GM21786 (cell line): ENCODE data around the gene MYO15B.
"Not testable (repeated sequence)": the region's sequence is repeated elsewhere in the genome, so short reads cannot be mapped to it uniquely, and the experiment has no call there.

Experiments
- ATAC-seq: cut with Tn5 transposase; IDR thresholded peaks from one replicate; pipeline ENCODE4 v1.9.1; 2021; ENCODE audit not compliant: unreplicated experiment

The MYO15B gene

DNA sequence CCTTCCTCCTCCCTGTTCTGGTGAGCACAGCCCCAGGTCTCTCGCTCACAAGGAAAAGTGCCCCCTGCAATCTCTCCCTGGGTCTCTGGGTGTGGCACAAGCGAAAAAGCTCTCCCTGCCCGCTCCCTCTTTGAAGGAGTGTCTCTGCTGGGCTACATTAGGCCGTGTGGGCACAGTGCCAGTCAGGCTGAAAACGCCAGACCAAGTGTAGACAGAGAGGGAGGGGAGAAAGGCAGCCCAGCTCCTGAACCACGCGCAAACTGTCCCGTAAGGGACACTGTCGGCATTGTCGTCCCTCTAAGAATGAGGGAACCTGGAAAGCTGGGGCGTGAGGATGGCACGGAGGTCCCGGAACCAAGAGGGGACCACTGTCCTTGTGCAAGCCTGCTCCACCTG is 49.5 kb downstream of the MYO15B start:
- ATAC-seq: no peak

DNA sequence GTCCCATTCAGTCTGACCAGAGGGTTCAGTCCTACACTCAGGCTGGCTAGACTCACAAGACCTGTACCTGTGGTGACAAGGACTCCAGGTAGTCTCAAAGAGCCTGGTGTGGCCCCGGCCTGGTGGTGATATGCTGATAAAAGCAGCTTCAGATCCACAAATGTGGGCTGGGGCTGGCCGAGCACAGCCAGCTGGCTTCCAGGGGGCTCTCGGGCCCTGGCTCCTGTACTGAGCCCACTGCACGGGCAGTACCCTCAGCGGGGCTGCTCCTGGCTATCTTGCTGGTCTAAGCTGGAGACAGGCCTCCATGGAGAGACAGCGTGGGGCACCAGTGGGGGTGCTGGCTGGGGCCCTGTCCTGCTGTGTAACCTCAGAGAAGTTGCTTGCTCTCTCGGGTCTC is 50.0 kb downstream of the MYO15B start:
- ATAC-seq: no peak

DNA sequence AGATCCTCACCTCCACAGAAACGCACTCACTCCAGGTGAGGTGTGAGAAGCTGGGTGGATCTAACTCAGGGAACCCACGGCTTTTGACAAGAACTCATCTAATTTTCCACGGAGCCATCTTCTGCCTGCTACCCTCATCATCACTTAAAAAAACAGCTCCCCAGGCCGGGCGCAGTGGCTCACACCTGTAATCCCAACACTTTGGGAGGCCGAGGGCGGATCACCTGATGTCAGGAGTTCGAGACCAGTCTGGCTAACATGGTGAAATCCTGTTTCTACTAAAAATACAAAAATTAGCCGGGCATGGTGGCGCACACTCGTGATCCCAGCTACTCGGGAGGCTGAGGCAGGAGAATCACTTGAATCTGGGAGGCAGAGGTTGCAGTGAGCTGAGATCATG is 50.4 kb downstream of the MYO15B start:
- ATAC-seq: not testable (repeated sequence)

DNA sequence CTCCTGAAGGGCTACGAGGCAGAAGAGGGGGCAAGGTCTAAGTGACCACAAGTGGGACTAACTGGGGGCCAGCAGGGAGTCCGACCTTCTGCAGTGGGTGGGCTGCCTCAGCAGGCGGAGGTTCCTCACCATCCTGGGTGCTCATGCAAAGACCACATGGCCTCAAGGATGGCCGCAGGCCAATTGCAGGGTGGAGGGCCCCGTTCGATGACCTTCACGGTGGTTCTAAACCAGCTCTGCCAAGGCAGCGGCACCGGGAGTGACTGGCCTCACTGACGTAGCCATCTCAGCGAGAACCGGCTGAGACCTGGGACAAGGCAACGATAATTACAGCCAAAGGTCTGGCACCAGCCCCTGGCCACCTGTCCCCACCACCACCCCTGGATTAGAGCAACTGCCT is 51.3 kb downstream of the MYO15B start:
- ATAC-seq: no peak

DNA sequence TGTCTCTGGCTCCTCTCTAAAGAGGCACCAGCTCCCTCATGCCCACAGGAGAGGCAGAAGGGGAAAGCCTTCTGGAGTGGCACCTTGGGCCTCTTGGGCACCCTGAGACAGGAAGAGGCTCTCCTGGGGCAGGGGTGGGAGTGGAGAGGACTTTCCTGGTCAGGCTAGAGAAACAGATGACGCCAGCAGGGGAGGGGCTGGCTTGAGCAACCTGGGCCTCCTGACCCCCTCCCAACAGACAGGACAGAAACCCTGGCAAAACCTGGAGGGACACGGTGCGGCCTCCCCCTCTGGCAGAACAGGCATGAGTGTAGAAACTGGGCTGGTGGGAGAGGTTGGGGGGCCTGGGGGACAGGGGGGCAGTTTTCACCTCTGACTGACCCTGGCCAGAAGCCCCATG is 51.7 kb downstream of the MYO15B start:
- ATAC-seq: no peak

DNA sequence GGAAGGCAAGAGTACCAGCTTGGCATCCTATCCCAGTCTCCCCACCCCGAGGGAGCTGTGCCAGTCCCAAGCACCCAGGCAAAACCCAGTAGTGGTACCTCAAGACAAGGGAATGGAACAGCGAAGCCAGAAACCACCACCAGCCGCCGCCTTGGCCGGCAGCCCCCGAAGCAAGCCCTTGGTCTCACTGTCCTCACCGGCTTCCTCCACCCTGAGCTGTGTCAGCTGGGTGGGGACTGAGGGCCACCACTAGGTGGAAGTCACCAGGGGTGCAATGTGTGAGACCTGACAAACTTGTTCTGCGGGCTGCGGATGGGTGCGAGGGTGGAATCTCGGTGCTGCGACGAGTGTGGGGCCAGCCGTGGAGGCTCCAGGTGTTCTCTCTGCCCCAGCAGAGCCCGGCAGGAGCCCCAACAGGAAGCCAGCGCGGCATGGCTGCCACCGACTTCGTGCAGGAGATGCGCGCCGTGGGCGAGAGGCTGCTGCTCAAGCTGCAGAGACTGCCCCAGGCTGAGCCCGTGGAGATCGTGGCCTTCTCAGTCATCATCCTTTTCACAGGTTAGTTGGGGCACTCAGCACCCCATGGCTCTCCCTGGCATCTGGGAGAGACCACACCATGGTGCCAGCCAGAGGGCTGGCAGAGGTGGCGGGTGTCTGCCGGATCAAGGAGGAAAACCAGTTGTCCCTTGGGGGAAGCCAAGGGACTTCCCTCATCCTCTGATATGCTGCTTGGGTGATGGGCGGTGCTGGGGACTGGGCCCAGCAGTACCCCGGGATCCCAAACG is 52.4 kb downstream of the MYO15B start:
- ATAC-seq: no peak

DNA sequence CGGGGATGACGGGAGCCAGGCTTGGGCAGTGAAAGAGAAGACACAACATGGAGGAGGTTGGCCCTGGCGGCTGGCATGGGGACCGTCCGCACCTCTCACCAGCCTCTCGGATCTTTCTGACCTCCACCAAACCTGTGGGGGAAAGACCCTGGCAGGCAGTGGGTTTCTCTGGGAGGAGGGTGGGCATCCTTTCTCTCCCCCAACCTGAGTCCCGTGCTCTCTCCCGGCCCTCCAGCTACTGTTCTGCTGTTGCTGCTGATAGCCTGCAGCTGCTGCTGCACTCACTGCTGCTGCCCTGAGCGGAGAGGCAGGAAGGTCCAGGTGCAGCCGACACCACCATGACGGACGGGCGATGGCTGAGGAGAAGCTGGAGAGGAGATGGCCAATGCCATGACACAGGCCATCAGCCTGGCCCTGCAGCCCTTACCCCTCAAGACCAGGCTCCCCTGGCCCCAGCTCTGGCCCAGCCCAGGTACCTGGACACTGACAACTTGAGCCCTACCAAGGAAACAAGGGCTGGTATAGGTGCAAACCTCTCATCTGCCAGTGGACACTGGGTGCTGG is 53.0 kb downstream of the MYO15B start:
- no peak for ATAC-seq

DNA sequence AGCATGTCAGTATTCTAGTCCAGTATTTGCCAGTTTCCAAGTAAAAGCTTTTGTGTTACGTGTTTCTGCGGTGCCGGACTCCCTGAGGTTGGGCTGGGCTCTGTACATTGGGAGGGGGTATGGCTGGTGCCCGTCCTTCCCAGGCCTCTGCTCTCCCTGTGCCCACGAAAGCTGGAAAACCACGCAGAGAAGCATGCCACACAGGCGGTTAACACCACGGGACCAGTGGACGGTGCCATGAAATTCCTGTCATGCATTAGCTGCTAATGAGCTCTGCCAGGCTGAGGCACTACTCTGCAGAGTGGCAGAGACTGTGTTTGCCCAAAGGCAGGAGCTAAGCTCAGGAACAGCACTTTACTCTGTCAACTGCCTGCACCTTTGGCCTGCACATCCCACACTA is 53.7 kb downstream of the MYO15B start:
- no peak for ATAC-seq

DNA sequence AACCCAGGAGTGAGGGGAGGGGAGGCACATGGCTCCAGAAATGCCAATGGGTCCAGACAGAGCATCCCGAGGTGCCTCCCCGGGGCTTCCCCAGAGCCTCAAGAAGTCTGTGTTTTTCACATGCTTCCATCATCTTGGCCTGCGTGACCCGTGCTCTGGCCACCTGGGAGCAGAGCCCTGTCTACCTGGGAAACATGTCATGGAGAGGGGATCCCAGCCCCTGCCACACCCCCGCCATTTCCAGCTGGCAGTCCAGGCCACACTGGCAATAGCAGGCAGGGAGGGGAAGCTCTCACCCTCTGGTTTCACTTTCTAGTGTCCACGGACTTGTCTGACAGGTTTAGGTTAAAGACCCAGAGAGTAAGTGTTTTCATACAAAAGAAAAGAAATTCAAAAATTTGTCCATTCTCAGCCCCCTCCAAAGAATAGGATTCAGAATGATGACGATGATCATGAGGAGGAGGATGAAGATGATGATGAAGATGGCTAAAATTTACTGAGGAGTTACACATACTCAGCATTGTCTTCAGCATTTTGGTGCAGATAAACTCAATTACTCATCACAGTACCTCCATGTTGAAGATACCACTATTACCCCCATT is 54.7 kb downstream of the MYO15B start:
- ATAC-seq: no peak

DNA sequence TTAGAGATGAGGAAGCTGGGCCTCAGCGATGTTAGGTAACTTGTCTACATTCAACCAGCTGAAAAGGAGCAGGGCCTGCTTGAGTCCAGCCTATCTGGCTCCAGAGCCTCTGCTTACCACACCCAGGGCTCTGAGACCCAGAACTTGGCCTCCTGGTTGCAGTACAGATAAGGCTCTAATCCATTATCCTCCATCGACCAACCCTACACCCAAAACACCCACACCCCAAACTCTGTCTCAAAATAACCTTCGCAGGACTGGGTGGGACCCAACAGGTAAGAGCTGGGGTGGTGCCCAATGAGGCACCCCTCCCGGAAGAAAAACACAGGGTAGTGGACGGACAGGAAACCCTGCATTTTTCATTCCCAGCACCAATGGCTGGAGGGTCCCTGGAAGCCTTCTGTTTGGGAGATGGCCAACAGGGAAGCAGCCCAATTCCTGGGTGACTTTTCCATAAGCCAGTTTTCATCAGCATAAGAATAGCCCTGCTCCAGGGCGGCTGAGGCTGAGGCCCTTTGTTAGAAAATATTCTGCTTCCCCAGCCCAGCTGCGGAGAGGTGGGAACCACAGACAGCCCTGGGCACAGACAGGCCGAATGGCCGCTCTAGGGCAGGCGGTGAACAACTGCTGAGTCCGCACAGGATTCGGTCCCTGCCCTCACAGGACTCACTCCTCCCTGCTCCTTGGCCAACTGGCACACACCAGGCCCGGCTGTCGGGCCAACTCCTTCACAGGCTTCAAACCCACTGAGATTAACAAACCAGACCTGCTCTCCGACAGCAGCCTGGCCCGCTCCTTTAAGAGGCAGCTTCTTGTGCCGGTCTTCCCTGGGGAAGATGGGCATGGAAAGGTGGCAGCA is 55.4 kb downstream of the MYO15B start:
- ATAC-seq: no peak

DNA sequence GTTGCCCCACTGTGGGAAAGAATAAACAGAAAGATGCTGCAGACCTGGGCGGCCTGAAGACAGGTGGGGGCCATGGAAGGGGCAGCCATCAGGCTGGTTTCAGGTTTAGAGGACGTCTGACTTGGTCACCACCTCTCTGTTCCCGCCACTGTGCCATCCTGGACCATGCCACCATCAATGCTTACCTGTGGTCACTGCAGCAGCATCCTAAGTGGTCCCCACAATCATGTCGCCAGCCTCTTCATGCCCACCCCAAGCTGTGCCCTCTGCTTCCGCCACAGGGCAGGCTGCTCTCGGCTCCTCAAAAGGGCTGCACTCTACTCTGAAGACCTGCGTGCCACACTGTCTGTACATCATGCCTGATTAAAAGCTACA is 56.0 kb downstream of the MYO15B start:
- ATAC-seq: no peak

DNA sequence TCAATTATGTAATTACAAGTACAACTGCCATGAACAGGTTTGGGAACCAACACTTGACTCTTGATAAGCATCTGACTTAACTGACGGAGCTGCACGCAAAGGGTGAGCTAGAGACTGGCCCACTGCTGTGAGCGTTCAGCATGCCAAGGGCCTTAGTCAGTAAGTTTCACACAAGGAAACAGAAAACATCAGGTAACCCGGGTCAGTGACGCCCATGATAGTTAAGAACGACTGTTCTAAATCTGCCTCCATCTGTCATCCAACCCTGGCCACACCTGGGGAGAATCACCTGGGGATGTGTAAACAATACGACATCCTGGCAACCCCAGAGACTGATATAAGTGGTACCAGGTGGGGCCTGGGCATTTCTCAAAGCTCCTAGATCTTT is 57.9 kb downstream of the MYO15B start:
- ATAC-seq: no peak

DNA sequence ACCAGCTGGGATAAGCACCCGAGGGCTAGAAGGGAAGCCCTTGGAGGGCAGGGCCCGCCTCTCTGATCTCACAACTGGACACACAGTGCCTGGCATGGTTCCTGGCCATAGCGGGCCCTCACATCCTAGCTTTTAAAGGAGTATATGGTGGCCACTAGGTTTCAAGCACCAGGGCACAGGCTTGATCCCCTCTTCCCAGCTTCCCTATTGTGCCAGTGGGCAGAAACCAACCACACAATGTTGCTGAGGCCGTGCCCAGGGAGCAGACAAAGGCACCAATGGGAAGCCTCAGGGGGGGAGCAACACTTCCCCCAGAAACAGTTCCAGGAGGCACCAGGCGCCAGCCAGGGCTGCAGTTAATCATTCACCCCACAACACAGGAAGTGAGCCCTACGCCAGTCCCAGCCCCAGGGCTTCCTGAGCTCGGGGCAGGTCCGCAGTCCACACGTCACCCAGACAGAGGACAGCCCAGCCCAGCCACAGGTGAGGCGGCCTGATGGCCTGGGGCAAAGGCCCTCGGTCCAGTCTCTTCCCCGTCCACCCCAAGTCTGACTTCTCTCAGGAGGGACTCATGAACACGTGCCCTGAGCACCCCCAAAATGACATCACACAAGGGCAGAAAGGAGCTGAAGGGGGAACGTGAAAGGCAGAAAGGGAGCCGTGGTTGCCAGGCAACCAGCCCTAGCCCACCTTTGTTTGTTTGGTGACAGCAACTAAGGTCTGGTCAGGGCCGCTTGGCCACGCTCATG is 58.5 kb downstream of the MYO15B start:
- peak; percentile 90 for ATAC-seq

DNA sequence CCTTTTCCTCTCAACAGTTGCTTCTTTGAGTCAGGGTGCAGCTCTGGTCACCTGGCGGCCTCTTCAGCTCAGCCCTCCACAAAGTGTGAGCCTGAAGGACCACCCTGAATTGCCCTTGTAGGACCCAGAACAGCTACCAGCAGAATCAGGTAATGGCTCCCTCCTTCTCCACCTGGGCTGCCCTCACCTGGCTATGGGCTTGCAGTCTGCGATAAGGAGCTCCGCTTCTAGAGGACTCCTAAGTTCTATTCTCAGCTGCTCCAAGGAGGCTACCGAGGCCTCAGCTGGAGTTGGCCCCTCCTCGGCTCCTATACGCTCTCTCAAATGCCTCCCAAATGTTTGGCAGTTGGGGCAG is 59.0 kb downstream of the MYO15B start:
- ATAC-seq: no peak

DNA sequence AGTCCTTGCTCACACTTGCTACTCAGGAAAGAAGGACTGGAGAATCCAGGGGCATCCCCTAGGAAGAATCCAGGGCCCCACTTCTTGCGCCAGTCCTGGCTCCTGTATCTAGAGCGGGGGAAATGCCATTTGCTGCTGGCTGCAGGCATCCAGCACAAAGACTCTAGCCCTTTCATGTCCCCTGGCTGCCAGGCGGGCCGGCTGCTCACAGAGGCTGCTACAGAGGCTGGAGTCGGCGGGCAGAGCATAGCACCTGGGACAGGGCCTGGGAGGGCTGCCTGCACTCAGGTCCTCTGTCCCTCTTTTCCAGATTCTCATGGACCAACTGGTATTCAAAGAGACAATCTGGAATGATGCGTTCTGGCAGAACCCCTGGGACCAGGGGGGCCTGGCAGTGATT is 59.5 kb downstream of the MYO15B start:
- ATAC-seq: no peak

DNA sequence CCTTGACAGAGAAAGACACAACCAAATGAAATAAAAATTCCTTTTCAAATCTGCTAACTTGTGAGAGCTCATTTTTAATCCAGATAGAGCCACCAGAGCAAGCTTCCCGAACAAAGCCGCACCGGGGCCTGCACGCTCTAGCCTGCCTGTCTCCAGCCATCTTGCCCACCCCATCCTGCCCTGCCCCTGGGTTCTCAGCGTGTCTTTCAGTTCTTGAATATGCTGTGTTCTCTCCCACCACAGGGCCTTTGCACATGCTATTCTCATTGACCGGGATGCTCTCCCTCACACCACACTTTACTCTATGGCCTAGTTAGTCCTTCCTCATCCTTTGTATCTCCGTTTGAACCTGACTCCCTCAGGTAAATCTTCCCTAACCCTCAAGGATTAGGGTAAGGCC is 60.3 kb downstream of the MYO15B start:
- ATAC-seq: no peak

DNA sequence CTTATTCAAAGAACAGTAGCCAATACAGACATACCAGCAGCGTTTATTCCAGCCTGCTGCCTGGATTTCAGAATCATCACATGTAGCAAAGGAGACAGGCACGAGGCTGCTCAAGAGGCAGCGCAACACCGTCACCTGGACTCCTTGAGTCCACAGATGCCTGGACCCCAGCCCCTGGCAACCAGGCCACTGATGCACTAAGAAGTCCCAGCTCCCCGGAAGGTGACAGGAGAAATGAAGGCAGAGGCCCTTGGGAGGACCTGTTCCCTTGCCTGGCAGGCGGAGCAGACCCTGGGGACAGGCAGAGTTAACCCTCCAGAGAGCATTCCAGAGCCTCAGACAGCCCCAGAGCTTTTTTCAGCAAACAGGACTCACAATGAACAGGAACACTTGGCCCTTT is 62.1 kb downstream of the MYO15B start:
- no peak for ATAC-seq

DNA sequence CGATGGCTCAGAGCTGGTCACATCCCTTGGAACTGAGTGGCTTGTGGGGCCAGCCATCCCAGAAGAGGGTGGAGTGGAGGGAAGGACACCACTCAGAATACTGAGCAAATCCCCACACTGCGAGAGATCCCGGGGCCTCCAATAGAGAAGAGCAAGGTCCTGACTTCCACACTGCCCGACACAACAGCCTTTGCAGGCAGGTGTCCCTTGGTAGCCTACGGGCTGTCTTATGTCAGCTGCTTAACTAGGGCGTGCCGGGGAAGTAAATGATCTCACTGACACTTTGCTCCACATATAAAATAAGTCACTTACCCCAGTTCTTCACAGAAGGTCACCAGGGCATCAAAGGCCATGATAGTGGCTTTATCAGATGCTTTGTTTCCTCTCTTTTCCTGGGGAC is 63.3 kb downstream of the MYO15B start:
- ATAC-seq: no peak

DNA sequence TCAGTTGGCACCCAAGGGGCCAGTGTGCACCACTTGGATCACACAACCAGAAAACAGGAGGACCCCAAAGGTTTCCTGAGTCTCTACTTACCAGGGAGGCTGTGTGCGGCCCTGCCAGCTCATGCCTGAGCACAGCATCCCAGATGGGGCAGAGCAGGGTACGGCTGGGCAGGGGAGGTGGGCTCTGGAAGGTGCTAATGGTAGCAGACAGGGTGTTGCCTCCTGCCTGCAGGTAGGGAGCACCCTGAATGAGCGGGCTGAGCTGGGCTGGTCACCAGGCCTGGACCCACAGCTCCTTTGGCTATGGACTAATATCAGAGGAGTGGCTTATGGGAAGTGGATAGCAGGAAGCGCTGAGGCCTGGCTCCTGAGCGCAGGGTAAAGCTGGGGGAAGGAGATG is 64.7 kb downstream of the MYO15B start:
- ATAC-seq: no peak

DNA sequence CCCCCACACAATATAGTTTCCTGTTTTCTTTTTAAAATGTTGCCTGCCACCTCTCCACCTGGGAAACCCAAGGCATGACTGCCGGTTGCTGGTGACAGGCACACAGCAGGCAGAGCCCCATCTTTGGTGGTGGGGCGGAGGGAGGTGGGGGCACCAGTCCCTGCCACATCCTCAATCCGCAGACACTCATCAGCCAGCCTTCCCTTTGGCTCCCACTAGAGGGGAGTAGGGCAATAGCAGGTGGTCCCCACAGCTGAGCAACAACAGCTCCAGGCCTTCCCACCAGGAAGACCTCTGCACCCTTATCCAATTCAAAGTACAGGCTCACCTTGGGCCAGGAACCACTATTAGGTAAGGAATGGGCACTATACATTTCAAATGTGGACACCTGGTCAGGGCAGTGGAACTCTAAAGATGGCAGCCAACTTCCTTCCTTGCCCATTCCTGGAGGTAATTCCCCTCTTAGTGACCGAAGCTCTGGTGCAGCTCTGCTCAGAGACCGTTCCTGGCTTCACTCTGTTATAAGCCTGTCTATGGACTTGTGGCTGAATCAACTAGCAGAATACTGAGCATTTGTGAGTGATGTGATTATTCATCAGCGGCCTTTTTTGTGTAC is 65.4 kb downstream of the MYO15B start:
- no peak for ATAC-seq

DNA sequence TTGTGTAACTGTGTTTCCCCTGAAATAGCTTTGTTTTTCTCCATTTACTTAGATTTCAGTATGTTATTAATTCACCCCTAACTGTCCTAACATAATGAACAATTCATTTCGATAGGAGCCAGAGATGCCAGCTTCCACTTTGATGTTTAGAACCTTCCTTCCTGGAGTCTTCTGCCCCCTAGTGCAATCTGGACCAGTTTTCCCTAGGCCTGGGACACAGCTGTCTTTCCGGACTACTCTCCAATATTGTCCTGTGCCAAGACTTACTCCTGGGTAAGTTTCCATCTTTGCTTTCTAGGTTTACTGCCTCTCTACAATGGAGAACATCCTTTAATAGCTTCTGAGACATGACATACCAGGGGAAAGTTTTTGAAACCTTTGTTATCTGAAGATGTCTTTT is 66.6 kb downstream of the MYO15B start:
- ATAC-seq: no peak
